ENCODE data around the gene LDHD. TPM values are rescaled to one million over a fixed set of nuclear protein-coding genes. Genes with fewer than 3 reads are reported as not detected.

The LDHD gene
- total and polyA plus RNA-seq, 2 of the 13 experiments (the other 11 are each of a cell fraction or from before 2014, with no cell fraction given) = 9.1 to 9.8 TPM

DNA sequence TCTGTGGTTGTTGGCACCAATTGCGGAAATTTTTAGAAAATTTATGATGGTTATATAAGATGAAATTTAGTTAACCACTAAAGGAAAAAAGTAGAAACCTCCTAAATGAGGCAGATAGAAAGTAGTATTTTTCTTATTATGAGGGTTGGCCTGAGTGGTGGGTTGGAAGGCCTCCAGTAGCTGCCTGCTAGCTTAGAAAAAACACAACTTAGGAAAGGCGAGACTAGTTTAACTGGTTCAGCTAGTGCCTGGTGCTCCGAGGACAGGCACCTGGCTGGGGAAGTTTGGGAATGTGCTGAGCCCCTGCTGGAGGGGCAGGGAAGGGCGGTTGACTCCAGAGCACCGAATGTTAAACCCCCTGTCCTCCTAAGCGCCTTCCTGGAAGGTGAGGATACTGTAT, 19.9 kb downstream of the LDHD start (continued):
- TF ChIP-seq ATF3 (CRISPR knock-in tag; IDR thresholded peaks at IDR 0.05) = no peak
- TF ChIP-seq CC2D1A (CRISPR knock-in tag; IDR thresholded peaks at IDR 0.05) = no peak
- TF ChIP-seq, protein P1, sequence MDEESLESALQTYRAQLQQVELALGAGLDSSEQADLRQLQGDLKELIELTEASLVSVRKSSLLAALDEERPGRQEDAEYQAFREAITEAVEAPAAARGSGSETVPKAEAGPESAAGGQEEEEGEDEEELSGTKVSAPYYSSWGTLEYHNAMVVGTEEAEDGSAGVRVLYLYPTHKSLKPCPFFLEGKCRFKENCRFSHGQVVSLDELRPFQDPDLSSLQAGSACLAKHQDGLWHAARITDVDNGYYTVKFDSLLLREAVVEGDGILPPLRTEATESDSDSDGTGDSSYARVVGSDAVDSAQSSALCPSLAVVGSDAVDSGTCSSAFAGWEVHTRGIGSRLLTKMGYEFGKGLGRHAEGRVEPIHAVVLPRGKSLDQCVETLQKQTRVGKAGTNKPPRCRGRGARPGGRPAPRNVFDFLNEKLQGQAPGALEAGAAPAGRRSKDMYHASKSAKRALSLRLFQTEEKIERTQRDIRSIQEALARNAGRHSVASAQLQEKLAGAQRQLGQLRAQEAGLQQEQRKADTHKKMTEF (CRISPR knock-in tag; IDR thresholded peaks at IDR 0.05) = no peak
- TF ChIP-seq, protein P2, sequence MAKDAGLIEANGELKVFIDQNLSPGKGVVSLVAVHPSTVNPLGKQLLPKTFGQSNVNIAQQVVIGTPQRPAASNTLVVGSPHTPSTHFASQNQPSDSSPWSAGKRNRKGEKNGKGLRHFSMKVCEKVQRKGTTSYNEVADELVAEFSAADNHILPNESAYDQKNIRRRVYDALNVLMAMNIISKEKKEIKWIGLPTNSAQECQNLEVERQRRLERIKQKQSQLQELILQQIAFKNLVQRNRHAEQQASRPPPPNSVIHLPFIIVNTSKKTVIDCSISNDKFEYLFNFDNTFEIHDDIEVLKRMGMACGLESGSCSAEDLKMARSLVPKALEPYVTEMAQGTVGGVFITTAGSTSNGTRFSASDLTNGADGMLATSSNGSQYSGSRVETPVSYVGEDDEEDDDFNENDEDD (CRISPR knock-in tag; IDR thresholded peaks at IDR 0.05; ENCODE audit: borderline replicate concordance) = no peak
- no peak for TF ChIP-seq SPEN (CRISPR knock-in tag; IDR thresholded peaks at IDR 0.05; ENCODE audit: low read depth)
- TF ChIP-seq HOXD1 (CRISPR knock-in tag; IDR thresholded peaks at IDR 0.05) = no peak

DNA sequence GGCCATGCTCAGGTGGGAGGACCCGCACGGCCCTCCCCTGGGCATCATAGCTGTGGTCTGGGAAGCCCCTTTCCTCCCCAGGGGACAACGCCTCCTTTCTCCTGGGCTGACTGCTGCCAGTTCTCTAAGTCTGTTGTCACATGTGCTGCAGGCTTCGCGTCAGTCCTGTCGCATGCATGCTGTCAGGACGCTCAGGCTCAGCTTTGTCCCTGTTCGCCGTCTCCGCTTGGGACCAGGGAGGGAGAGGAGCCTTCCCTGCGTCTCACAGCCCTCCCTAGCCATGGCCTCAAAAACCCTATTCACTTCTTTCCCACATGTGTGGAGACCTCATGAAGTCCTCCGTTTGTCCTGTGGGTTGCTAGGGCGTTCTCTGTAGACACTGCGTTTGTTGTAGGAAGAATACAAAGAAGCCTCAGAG, 21.4 kb downstream of the LDHD start:
- H2AFZ ChIP-seq (ENCODE audit: low read length) = no peak overlapping the region
- DNase-seq (ENCODE audit: low spot score) (no peak), ATAC-seq (no peak), FAIRE-seq (no peak)
- no peak overlapping the region for H3K27ac ChIP-seq (ENCODE audit: extremely low read length, insufficient read depth, low read length)
- H3K79me2 ChIP-seq (ENCODE audit: insufficient read depth, low read length) = peaks cover 34% of the 10 kb centered on the region
- H3K9me3 ChIP-seq (ENCODE audit: low read length) = no peaks in the 10 kb centered on the region
- H4K20me1 ChIP-seq (ENCODE audit: insufficient read depth, low read length) = peaks cover 19% of the 10 kb centered on the region
- H3K4me3 ChIP-seq (replicated peaks in 1 of 3; ENCODE audit: insufficient read depth in 1 of 3, low read depth in 2 of 3, low read length in 3 of 3) = no peak overlapping the region
- intact Hi-C loops (cut with micrococcal nuclease; ENCODE audit: unreplicated experiment) = no loop called here
- H3K4me1 ChIP-seq (ENCODE audit: insufficient read depth, low read length) = peaks cover 56% of the 10 kb centered on the region
- in situ Hi-C loops (cut with HindIII; ENCODE audit: extremely low pct_ligation_motif_present, low pct_unique_long_range_greater_than_20kb) = no loop called here
- ChIA-PET POLR2A (no interaction called here), CTCF (ENCODE audit: low intra/inter-chr PET ratio, low total read pairs) (no interaction called here)
- TF ChIP-seq SOX13 (IDR thresholded peaks at IDR 0.05) (no peak), SOX13 (CRISPR knock-in tag; conservative IDR thresholded peaks at IDR 0.05 in 1 of 2, IDR thresholded peaks at IDR 0.05 in 1 of 2) (no peak), ZNF180 (CRISPR knock-in tag; IDR thresholded peaks at IDR 0.05; ENCODE audit: borderline replicate concordance, low read depth) (0 out of 2 replicates have a peak, but pooled peaks have one; percentile 31), HOXA3 (CRISPR knock-in tag; IDR thresholded peaks at IDR 0.05) (no peak), CTCF (CRISPR knock-in tag; IDR thresholded peaks at IDR 0.05) (0 out of 2 replicates have a peak, but pooled peaks have one; percentile 8)
- TF ChIP-seq, protein P3, sequence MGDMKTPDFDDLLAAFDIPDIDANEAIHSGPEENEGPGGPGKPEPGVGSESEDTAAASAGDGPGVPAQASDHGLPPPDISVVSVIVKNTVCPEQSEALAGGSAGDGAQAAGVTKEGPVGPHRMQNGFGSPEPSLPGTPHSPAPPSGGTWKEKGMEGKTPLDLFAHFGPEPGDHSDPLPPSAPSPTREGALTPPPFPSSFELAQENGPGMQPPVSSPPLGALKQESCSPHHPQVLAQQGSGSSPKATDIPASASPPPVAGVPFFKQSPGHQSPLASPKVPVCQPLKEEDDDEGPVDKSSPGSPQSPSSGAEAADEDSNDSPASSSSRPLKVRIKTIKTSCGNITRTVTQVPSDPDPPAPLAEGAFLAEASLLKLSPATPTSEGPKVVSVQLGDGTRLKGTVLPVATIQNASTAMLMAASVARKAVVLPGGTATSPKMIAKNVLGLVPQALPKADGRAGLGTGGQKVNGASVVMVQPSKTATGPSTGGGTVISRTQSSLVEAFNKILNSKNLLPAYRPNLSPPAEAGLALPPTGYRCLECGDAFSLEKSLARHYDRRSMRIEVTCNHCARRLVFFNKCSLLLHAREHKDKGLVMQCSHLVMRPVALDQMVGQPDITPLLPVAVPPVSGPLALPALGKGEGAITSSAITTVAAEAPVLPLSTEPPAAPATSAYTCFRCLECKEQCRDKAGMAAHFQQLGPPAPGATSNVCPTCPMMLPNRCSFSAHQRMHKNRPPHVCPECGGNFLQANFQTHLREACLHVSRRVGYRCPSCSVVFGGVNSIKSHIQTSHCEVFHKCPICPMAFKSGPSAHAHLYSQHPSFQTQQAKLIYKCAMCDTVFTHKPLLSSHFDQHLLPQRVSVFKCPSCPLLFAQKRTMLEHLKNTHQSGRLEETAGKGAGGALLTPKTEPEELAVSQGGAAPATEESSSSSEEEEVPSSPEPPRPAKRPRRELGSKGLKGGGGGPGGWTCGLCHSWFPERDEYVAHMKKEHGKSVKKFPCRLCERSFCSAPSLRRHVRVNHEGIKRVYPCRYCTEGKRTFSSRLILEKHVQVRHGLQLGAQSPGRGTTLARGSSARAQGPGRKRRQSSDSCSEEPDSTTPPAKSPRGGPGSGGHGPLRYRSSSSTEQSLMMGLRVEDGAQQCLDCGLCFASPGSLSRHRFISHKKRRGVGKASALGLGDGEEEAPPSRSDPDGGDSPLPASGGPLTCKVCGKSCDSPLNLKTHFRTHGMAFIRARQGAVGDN (CRISPR knock-in tag; IDR thresholded peaks at IDR 0.05) = peak; percentile 10; the same call in 1 of the 2 replicates
- peaks cover 27 to 34% of the 10 kb centered on the region in 2 experiments for H3K36me3 ChIP-seq (replicated peaks in 1 of 2; ENCODE audit: control insufficient read depth in 1 of 2, insufficient read depth in 2 of 2, low read length in 2 of 2)
- no peaks in the 10 kb centered on the region for H3K27me3 ChIP-seq (ENCODE audit: control insufficient read depth in 1 of 2, insufficient read depth in 2 of 2, low read length in 2 of 2)
- H3K4me2 ChIP-seq (ENCODE audit: low read depth, low read length) = no peak overlapping the region
- BruUV-seq (replicated peaks) = no TSS peak
- 97% methylated on average over 14 of the region's 14 CpGs for WGBS (ENCODE audit: low lambda C conversion rate)
- H3K9ac ChIP-seq (ENCODE audit: insufficient read depth, low read depth, low read length) = no peak overlapping the region
